ENCODE measurements around the gene TLE3. TPM values are rescaled to one million over a fixed set of nuclear protein-coding genes. Genes with fewer than 3 reads are reported as not detected.

TLE3 gene
- polyA plus RNA-seq, 1 of the 3 experiments (the other 2 are of a cell fraction) = 14.7 TPM

GRCh38 chr15:70074380-70074779 is 23.3 kb downstream of the TLE3 start:
- Histone ChIP-seq H3K36me3 (replicated peaks in 1 of 2; ENCODE audit: control insufficient read depth in 1 of 2, insufficient read depth in 2 of 2, low read length in 1 of 2) (peaks cover 12 to 52% of the 10 kb centered on the region in 2 experiments), H3K4me2 (no peak overlapping the region), H2AFZ (ENCODE audit: low read depth) (no peak overlapping the region), H3K9me3 (no peaks in the 10 kb centered on the region), H3K9ac (no peak overlapping the region), H4K20me1 (ENCODE audit: insufficient read depth) (peaks cover 34% of the 10 kb centered on the region), H3F3A (replicated peaks; ENCODE audit: insufficient read depth) (no peaks in the 10 kb centered on the region), H3K79me2 (ENCODE audit: insufficient read depth) (no peaks in the 10 kb centered on the region), H3K9me2 (no peaks in the 10 kb centered on the region), H3K4me3 (ENCODE audit: low read depth in 2 of 2, low read length in 1 of 2) (no peak overlapping the region), H3K4me1 (ENCODE audit: control insufficient read depth in 1 of 2, insufficient read depth in 2 of 2, low read depth in 1 of 2, low read length in 1 of 2) (peaks cover 0 to 20% of the 10 kb centered on the region in 2 experiments; a peak in 1 of 4 replicates), H3K27ac (ENCODE audit: low read depth in 2 of 2, low read length in 1 of 2) (no peak overlapping the region), H3K27me3 (ENCODE audit: insufficient read depth) (no peaks in the 10 kb centered on the region)
- ChIA-PET CTCF (interaction anchor here (1.3 kb wide), 1 partner anchor 17 kb away, joined by 3 read pairs; no protein-coding TSS in a partner anchor), POLR2A (no interaction called here)
- TF ChIP-seq ZBTB33 (IDR thresholded peaks at IDR 0.05; ENCODE audit: borderline replicate concordance, low read depth) (no peak), ELF1 (IDR thresholded peaks at IDR 0.05) (no peak), SIN3A (IDR thresholded peaks at IDR 0.05; ENCODE audit: borderline replicate concordance, low read depth, low read length) (no peak), POLR2AphosphoS5 (IDR thresholded peaks at IDR 0.05; ENCODE audit: low read depth, low read length) (no peak), EZH2phosphoT487 (IDR thresholded peaks at IDR 0.05; ENCODE audit: borderline replicate concordance, low read depth) (no peak), YY1 (IDR thresholded peaks at IDR 0.05; ENCODE audit: low read depth) (no peak), FOSL2 (IDR thresholded peaks at IDR 0.05; ENCODE audit: borderline replicate concordance, low read depth) (no peak), RAD21 (IDR thresholded peaks at IDR 0.05; ENCODE audit: low read length) (no peak), NRF1 (IDR thresholded peaks at IDR 0.05; ENCODE audit: low read depth, low read length) (no peak), MAX (IDR thresholded peaks at IDR 0.05; ENCODE audit: low read depth) (no peak)
- DNase-seq = no peak
- WGBS (ENCODE audit: low lambda C conversion rate) = 81% methylated on average over 4 of the region's 13 CpGs

GRCh38 chr15:70072479-70072878 is 25.2 kb downstream of the TLE3 start:
- Histone ChIP-seq H2AFZ (ENCODE audit: low read depth) (no peak overlapping the region), H3K27ac (ENCODE audit: low read depth in 2 of 2, low read length in 1 of 2) (no peak overlapping the region), H3K9me3 (no peaks in the 10 kb centered on the region), H3K4me2 (no peak overlapping the region), H3K79me2 (ENCODE audit: insufficient read depth) (no peaks in the 10 kb centered on the region), H3K27me3 (ENCODE audit: insufficient read depth) (no peaks in the 10 kb centered on the region), H3K9ac (no peak overlapping the region), H4K20me1 (ENCODE audit: insufficient read depth) (peaks cover 18% of the 10 kb centered on the region), H3K36me3 (replicated peaks in 1 of 2; ENCODE audit: control insufficient read depth in 1 of 2, insufficient read depth in 2 of 2, low read length in 1 of 2) (peaks cover 12 to 70% of the 10 kb centered on the region in 2 experiments), H3K4me3 (ENCODE audit: low read depth in 2 of 2, low read length in 1 of 2) (no peak overlapping the region), H3K9me2 (no peaks in the 10 kb centered on the region), H3K4me1 (ENCODE audit: control insufficient read depth in 1 of 2, insufficient read depth in 2 of 2, low read depth in 1 of 2, low read length in 1 of 2) (peaks cover 0 to 9% of the 10 kb centered on the region in 2 experiments; a peak in 1 of 4 replicates), H3F3A (replicated peaks; ENCODE audit: insufficient read depth) (no peaks in the 10 kb centered on the region)
- 90% methylated on average over 2 of the region's 3 CpGs for WGBS (ENCODE audit: low lambda C conversion rate)
- POLR2A ChIA-PET = no interaction called here
- DNase-seq = no peak
- CTCF ChIA-PET = interaction anchor here (0.8 to 0.9 kb wide), 2 partner anchors 8 to 44 kb away, joined by 3 read pairs; no protein-coding TSS in a partner anchor
- TF ChIP-seq RFX5 (IDR thresholded peaks at IDR 0.05; ENCODE audit: low read length) (no peak), ZBTB33 (IDR thresholded peaks at IDR 0.05; ENCODE audit: borderline replicate concordance, low read depth) (no peak), CTCF (IDR thresholded peaks at IDR 0.05) (no peak), MEF2A (IDR thresholded peaks at IDR 0.05; ENCODE audit: borderline replicate concordance, low read depth) (no peak), REST (IDR thresholded peaks at IDR 0.05; ENCODE audit: low read depth, low read length) (no peak), IRF3 (IDR thresholded peaks at IDR 0.05; ENCODE audit: low read depth, low read length) (no peak), EP300 (IDR thresholded peaks at IDR 0.05; ENCODE audit: borderline replicate concordance in 1 of 2, low read depth in 1 of 2, low read length in 1 of 2) (no peak)
